HG03095 (cell line): ENCODE data around the gene ERICH4.
"Not testable (repeated sequence)": the region's sequence is repeated elsewhere in the genome, so short reads cannot be mapped to it uniquely, and the experiment has no call there.

Experiments
- ATAC-seq: cut with Tn5 transposase; IDR thresholded peaks from one replicate; pipeline ENCODE4 v1.9.1; 2021; ENCODE audit warnings: moderate library complexity; ENCODE audit not compliant: unreplicated experiment

The ERICH4 gene

DNA sequence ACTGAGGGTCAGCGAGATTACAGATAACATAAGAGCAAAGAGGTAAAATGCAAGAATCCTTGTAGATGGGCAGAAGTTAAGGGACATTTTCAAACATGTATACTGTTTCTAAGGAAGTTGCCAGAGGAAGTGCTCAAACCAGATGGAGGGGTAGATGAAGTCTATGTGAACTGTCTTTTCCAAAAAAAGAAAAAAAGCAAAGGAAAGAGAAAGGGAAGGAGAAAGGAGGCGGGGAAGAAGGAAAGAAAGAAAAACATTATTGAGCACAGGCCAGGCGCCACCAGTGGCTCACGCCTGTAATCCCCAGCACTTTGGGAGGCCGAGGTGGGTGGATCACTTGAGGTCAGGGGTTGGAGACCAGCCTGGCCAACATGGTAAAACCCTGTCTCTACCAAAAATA, 8.5 kb upstream of the ERICH4 start:
- ATAC-seq = no peak

DNA sequence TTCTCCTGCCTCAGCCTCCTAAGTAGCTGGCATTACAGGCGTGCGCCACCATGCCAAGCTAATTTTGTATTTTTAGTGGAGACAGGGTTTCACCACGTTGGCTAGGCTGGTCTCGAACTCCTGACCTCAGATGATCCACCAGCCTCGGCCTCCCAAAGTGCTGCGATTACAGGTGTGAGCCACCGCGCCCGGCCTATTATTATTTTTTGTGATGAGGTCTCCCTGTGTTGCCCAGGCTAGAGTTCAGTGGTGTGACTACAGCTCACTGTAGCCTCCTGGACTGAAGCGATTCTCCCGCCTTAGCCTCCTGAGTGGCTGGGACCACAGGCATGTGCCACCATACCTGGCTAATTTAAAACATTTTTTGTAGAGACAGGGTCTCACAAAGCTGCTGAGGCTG, 7.6 kb upstream of the ERICH4 start:
- not testable (repeated sequence) for ATAC-seq

DNA sequence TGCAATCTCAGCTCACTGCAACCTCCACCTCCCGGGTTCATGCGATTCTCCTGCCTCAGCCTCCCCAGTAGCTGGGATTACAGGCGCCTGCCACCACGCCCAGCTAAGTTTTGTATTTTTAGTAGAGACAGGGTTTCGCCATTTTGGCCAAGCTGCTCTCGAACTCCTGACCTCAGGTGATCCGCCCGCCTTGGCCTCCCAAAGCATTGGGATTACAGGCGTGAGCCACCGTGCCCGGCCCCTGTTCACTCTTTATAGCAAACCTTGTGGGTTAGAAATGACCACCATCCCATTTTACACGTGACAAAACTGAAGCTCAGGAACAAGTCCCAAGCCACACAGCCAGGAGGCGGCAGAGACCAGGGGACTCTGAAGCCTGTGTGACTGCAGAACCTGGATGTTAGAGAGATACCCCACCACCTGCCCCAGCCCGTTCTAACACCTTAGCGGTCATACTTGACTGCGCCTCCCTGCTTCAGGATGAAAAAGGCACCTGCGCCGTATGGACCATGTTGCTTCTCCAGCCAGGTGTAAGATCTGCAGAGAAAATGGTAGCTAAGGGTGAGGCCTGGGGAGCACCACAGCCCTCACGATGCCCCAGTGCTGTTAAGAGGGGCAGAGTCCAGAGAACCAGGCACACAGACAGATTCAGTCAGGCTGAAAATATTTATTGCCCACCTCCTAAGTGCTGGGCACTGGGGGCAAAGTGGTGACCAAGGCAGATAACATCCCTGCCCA, 6.9 kb upstream of the ERICH4 start:
- ATAC-seq = no peak

DNA sequence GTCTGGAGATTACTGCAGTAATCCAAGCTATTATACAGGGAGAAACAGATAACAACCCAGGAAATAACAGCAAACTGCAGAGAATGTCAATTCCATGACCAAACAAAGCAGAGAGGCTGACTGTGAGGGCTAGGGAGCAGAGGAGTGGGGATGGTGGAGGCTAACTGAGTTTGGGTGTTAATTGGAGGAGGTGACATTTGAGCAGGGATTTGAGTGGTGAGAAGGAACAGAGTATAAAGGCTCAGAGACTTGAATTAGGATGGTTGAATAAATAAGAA, 6.3 kb upstream of the ERICH4 start:
- no peak for ATAC-seq

DNA sequence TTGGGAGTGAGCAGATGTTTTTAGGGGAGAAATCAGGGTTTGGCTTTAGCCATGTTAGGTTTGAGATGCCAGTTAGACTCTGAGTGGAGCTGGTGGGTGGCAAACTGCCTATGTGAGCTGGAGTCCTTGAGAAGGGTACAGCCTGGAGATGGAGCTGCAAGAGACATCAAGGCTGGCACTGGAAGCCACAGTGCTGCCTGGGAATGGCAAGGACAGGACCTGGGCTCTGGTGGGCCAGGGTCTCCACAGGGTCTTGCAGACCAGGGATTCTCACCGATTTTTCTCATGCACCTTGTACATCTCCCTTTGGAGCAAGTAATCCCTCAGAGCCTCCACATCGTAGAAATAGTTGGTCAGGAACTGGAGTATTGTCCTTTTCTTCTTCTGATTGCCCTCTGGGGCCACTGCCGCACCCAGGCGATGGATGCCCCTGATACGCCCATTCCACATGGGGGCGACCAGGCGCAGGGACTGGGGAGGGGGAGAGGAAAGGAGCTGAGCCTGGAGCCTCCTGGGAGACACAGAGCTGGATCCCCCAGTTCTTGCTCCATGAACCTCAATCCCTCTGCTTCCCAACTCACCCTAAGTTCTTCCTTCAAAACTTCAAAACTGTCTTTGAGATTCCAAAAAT, 4.9 kb upstream of the ERICH4 start:
- no peak for ATAC-seq

DNA sequence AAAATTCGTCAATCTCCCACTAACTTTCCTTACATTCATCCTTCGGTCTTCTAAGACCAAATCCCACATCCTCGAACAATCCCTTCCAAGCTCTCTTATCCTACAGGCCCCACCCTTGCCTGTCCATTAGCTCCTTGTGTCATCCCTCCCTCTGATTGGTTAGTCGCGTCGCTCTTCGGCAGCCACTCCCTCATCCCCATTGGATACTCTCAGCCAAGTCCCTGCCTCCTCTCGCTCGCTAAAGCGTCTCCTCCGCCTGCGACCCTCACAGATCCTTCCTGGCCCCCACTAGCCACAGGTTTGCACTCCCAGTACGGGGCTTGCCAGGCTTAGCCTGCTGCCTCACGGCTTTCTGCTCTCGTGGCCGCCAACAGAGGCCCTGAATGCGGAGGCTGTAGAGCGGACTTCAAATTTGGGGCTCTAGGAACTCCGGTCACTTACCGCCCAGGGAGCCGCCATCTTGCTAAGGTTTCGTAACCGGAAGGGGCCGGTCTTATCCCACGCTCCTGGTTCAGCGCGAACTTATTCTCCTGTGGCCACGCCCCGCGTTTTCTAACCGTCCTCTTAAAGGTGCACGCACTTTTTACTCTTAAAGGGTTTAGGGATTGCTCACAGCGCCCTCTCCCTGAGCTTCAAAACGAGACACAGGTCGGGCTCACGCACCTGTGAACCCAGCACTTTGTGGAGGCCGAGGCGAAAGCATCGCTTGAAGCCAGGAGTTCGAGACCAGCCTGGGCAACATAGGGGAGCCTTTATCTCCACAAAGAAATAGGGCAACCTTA, 3.3 kb upstream of the ERICH4 start, which contains the start of gene DMAC2:
Gene DMAC2 (minus strand): TSS at position 472 of the 782 bp plus-strand sequence. CDS start 13 bp downstream, at position 459.
- peak; percentile 83 for ATAC-seq

DNA sequence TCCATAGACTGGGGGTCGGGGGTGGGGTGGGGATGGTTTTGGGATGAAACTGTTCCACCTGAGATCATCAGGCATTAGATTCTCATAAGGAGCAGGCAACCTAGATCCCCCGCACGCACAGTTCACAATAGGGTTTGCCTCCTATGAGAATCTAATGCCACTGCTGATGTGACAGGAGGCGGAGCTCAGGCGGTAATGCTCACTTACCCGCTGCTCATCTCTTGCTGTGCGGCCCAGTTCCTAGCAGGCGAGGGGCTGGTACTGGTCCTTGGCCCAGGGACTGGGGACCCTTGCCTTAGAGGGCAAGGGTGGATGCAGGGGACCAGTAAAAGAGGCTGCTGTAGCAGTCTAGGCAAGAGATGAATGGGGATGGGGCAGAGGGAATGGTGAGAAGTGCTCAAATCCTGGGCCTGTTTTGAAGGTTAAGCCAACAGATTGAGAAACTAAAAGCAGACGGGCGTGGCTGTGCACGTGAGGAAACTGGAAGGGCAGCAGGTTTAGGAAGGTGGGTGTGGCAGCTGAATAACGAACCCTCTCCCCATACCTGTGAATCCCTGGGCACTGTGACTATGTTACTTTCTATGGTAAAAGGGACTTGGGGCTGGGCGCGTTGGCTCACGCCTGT, 1.5 kb upstream of the ERICH4 start:
- ATAC-seq = no peak

DNA sequence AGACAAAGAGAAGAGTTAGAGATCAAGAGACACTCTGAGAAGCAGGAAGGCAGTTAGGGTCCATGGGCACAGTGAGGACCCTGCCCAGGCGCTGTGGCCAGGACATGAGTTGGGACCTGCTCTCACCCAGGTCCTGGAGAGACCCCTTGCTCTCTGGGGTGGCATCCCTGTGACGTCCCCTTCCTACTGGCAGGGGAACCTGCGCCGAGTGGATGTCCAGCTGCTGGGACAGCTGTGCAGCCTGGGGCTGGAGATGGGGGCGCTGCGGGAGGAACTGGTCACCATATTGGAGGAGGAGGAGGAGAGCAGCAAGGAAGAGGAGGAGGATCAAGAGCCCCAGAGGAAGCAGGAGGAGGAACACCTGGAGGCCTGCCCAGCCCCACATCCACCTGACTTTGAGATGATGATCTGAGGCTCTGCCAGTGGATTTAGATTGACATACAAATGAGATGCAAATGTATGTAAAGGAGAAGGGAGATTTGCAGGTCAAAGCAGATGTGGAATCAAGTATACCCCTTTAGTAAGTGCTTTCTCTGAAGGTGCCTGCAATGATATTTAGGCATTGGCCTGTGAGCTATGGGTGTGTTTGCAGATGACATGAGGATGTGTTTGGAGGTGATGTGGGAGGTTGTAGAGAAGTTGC, 978 bp downstream of the ERICH4 start:
- ATAC-seq = no peak

DNA sequence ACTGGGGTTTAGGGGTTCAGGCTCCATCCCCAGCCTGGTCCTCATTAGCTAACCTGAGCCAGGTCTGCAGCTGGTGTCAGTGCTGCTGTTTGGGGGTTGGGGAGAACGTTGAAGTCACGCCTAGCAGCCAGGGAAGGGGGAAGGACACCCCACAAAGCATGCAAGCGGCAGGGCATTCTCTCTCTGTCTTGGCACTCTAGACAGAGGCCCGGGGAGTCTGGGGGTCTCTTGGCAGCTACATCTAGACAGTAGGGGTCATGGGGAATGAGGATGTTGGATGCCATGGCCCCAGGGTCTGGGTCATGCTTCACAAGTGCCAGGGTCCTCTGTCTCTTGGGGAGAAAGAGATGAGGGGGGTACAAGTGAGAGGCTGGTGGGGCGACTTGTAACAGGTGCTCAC, 2.6 kb downstream of the ERICH4 start:
- no peak for ATAC-seq

DNA sequence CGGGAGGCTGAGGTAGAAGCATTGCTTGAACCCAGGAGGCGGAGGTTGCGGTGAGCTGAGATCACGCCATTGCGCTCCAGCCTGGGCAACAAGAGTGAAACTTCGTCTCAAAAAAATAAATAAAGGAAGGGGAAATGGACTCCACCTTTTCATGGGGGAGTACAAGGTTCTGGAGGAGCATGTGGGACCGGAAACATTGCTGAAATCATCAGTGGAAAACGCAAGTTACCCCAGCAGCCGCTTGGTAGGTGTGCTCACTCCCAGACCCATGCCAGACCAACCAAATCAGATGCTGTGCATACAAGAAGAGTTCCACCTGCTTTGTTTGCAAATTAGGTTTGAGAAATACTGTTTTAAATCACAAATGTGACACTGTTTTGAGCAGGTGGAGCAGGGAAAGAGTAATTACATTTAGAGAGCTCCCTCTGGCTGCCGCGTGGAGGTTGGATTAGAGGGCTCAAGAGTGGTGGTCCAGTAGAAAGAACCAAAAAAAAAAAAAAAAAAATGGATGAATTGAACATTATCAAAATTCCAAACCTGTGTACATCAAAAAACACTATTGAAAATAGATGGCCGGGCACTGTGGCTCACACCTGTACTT, 4.9 kb downstream of the ERICH4 start:
- no peak for ATAC-seq

DNA sequence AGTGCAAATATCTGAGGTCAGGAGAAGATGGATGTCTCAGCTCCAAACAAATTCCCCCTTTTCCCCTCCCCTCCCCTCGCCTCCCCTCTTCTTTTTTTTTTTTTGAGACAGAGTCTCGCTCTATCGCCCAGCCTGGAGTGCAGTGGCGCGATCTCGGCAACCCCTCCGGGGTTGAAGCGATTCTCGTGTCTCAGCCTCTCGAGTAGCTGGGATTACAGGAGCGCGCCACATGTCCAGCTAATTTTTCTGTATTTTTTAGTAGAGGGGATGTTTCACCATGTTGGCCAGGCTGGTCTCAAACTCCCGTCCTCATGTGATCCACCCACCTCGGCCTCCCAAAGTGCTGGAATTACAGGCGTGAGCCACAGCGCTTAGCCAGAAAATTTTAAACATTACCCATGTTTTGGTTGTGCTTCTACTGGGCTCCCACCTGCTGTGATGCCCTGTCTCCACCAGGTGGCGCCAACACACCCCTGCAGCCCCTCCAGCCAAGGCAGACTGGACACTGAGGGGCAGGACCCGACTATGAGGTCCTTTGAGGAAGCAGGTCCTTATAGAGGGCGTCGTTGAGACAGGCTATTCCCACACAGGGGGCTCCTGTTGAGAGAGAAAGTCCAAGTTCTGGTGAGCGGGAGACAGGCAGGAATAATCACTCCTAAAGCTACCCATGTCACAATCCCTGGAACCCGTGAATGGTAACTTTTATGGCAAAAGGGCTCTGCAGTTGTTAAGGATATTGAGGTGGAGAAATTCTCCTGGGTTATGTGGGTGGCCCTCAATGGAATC, 6.3 kb downstream of the ERICH4 start:
- no peak for ATAC-seq

DNA sequence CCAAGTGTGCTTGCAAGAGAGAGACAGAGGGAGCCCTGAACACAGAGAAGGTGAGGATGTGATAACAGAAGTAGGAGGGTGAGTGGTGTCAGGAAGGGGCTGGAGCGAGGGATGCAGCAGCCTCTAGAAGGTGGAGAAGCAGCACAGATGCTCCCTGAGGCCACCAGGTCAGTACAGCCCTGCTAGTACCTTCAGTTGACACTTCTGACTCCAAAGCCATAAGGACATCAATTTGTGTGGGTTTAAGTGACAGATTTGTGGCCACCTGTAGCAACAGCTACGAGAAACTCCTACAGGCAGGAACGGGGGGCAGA, 6.9 kb downstream of the ERICH4 start:
- ATAC-seq = no peak

DNA sequence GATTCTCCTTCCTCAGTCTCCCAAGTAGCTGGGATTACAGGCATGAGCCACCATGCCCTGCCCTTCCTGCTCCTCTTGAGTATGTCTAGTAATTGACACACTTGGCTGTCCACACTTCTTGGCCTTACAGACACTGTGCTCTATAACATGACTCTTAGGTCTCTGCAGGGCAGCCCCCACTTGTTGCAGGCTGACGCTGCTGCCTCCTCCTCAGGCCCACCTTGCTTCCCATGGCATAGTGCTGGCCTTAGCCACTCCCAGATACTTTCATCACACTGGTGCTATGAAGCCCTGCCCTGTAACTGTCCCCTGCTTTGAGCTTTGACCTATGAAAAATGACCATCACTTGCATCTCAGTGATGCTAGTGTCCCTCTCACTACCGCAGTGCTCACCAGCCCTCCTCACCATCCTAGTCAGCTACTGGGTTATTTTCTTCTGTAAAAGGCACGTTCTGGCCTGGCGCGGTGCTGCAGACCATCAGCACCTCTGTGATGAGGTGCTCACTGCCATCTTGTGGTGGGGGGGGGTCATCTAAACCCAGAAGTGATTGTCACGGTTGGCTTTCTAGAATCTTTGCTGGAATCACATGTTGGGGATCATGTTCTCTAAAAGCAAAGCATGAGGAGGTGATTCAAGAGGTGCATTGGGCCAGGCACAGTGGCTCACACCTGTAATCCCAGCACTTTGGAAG, 9.8 kb downstream of the ERICH4 start:
- no peak for ATAC-seq

DNA sequence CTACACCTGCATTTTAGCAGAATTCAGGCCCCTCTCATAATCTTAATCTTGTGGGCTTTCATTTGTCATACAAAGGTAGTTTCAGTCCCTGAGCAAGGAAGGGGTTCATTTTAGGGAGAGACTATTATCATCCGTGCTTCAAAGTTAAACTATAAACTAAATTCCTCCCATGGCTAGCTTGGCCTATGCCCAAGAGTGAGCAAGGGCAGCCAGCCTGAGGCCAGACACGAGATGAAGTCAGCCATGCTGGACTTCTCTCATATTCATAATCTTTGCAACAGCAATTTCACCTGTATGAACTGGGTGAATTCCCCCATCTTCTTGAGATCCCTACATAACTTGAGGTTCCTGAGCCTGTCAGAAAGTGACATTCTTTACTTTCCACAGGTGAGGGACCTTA, 13.0 kb downstream of the ERICH4 start:
- no peak for ATAC-seq

DNA sequence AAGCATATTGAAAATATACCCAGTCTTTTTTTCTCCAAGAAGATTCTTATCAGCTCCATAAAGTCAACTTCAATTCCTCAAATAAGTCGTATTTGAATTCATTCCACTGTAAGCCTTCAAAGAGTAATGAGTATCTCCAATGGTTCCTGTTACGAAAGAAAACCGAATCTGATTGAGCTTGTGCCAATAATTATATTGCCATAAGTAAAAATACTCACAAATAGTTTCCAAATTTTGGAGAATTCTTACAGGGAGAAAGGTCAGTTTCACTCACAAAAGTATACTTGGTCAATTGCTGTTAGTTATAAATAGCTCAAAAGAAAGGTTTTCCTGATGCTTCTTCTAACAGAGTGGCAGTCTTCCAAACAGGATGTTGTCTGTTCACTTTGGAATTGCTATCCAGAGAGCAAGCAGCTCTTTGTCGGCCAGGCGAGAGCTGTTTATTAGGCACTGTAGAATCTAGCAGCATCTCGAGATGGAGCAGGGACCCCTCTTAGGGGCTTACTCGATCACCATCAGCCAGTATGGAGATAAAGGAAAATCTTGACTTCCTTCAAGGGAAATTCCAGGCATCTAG, 13.5 kb downstream of the ERICH4 start:
- no peak for ATAC-seq

DNA sequence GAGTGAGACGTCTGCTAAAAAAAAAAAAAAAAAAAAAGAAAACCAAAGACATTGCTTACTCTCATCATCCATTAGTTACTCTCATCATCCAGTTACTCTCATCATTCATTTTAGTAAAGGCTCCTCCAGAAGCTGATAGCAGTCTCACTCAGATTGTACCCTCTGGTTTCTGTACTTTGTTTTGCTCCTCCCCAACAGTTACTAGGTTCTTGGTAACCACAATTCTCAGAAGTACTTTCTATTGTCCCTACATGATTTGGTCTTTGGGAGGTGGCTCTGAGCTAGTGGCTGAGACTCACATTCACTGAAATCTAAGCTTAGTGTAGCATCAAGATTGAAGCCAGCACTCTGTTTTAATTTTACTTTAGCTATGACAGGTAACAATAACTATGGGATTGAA, 14.3 kb downstream of the ERICH4 start:
- no peak for ATAC-seq

DNA sequence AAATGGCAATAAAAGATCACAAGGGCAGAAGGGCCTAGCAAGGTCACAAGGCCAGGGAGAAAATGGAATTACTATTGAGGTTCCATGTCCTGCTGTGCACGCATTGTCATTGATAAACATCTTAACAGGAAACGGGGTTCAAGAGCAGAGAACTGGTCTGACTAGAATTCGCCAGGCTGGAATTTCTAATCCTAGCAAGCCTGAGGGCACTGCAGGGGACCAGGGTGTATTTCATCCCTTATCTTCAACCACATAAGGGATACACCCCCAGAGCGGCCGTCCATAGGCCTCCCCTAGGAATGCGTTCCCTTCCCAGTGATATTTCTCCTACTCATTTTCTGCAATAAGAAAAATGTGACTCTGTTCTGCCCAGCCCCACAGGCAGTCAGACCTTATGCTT, 19.5 kb downstream of the ERICH4 start:
- no peak for ATAC-seq

DNA sequence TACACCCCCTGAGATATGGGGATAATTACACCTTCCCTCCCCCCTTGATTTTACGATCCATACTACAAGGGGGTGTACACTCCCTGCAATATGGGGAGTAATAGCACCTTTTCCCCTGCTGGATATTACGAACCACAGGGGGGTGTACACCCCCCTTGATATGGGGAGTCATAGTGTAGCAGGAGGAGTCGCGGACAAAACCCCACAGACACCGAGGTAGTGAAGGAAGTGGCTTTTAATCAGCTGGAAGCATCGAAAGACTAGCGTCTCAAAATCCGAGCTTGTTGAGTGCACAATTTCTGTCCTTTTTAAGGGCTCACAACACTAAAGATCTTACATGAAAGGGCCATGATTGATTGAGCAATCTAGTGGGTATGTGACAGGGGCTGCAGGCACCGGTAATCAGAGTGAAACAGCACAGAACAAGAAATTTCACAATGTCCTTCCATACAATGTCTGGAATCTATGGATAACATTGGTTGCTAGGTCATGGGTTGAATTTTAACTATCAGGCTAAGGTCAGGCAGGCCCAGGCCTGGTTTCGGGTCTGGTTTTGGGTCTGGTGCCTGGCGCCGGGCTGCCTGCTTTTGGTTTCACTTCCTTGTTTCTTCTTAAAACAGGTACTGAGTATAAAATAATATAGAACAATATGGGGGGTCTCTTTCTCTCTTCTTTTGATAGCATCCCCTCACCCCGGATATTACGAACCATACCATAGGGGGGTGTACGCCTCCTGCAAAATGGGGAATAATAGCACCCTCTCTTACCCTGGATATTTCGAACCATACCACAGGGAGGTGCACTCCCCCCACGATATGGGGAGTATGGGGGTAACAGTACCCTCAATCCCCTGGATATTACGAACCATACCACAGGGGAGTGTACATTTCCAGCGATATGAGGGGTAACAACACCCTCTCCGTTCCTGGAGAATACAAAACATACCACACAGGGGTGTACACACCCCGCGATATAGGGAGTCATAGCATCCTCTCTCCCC, 20.6 kb downstream of the ERICH4 start:
- not testable (repeated sequence) for ATAC-seq
